ENCODE results near the gene C6orf89. TPM values are rescaled to one million over a fixed set of nuclear protein-coding genes. Genes with fewer than 3 reads are reported as not detected.
"Not testable (repeated sequence)": the region's sequence is repeated elsewhere in the genome, so short reads cannot be mapped to it uniquely, and the experiment has no call there.

C6orf89 gene
- total RNA-seq, 1 experiment from 2014 or later, result 32.9 TPM

DNA sequence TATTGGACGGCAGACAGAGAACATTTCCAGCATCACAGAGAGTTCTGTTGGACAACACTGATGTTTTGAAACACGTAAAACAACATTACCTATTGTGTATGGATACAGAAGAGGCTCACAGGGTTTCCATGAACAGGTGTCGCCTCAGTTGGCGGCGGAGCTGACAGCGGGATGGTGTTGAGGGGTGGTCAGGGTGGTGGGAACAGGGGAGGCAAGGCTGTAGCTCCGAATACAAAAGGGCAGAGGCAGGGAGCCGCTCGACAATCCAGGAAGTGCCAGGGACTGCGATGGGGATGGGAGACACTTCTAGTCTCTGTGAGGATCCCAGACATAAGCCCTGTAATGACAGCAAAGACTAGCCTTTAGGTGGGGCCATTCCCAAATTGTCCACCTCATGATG is 54.3 kb downstream of the C6orf89 start:
- Histone ChIP-seq H2AFZ (ENCODE audit: low read depth, low read length, poor library complexity, severe bottlenecking) (no peak overlapping the region), H3K27me3 (ENCODE audit: insufficient read depth, low read length) (no peaks in the 10 kb centered on the region), H3K4me1 (ENCODE audit: control insufficient read depth in 1 of 2, insufficient read depth in 2 of 2, low read length in 2 of 2) (no peaks in the 10 kb centered on the region), H3K36me3 (ENCODE audit: control insufficient read depth in 1 of 2, insufficient read depth in 2 of 2, low read length in 2 of 2) (no peaks in the 10 kb centered on the region), H3K9ac (ENCODE audit: low read length) (no peak overlapping the region), H3K4me2 (ENCODE audit: low read length) (no peak overlapping the region), H3K9me3 (ENCODE audit: control insufficient read depth in 1 of 2, insufficient read depth in 1 of 2, low read depth in 1 of 2, low read length in 2 of 2) (no peaks in the 10 kb centered on the region), H3K79me2 (ENCODE audit: insufficient read depth, low read length) (no peaks in the 10 kb centered on the region), H3K27ac (ENCODE audit: low read depth, low read length) (no peak overlapping the region), H4K20me1 (ENCODE audit: insufficient read depth) (no peaks in the 10 kb centered on the region), H3K4me3 (replicated peaks in 1 of 2; ENCODE audit: low read depth in 1 of 2, low read length in 2 of 2) (no peak overlapping the region), H3K9me2 (ENCODE audit: insufficient read depth) (no peaks in the 10 kb centered on the region)
- ChIA-PET CTCF (no interaction called here), POLR2A (no interaction called here), RAD21 (ENCODE audit: low non-redundant PET in 1 of 2, low total read pairs in 2 of 2, uncharacterized antibody in 2 of 2, unreplicated experiment in 2 of 2) (no interaction called here)
- ATAC-seq, result no peak
- intact Hi-C loops (cut with micrococcal nuclease), result no loop called here
- TF ChIP-seq, protein P1, sequence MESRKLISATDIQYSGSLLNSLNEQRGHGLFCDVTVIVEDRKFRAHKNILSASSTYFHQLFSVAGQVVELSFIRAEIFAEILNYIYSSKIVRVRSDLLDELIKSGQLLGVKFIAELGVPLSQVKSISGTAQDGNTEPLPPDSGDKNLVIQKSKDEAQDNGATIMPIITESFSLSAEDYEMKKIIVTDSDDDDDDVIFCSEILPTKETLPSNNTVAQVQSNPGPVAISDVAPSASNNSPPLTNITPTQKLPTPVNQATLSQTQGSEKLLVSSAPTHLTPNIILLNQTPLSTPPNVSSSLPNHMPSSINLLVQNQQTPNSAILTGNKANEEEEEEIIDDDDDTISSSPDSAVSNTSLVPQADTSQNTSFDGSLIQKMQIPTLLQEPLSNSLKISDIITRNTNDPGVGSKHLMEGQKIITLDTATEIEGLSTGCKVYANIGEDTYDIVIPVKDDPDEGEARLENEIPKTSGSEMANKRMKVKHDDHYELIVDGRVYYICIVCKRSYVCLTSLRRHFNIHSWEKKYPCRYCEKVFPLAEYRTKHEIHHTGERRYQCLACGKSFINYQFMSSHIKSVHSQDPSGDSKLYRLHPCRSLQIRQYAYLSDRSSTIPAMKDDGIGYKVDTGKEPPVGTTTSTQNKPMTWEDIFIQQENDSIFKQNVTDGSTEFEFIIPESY (IDR thresholded peaks at IDR 0.05; ENCODE audit: extremely low read depth, insufficient replicate concordance, low read length), result no peak
- no peak for TF ChIP-seq CEBPB (IDR thresholded peaks at IDR 0.05; ENCODE audit: low read depth)
- no peak for TF ChIP-seq ELF1 (IDR thresholded peaks at IDR 0.05; ENCODE audit: borderline replicate concordance, low read depth)
- TF ChIP-seq, protein P2, sequence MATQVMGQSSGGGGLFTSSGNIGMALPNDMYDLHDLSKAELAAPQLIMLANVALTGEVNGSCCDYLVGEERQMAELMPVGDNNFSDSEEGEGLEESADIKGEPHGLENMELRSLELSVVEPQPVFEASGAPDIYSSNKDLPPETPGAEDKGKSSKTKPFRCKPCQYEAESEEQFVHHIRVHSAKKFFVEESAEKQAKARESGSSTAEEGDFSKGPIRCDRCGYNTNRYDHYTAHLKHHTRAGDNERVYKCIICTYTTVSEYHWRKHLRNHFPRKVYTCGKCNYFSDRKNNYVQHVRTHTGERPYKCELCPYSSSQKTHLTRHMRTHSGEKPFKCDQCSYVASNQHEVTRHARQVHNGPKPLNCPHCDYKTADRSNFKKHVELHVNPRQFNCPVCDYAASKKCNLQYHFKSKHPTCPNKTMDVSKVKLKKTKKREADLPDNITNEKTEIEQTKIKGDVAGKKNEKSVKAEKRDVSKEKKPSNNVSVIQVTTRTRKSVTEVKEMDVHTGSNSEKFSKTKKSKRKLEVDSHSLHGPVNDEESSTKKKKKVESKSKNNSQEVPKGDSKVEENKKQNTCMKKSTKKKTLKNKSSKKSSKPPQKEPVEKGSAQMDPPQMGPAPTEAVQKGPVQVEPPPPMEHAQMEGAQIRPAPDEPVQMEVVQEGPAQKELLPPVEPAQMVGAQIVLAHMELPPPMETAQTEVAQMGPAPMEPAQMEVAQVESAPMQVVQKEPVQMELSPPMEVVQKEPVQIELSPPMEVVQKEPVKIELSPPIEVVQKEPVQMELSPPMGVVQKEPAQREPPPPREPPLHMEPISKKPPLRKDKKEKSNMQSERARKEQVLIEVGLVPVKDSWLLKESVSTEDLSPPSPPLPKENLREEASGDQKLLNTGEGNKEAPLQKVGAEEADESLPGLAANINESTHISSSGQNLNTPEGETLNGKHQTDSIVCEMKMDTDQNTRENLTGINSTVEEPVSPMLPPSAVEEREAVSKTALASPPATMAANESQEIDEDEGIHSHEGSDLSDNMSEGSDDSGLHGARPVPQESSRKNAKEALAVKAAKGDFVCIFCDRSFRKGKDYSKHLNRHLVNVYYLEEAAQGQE (IDR thresholded peaks at IDR 0.05; ENCODE audit: low read depth), result no peak
- TF ChIP-seq POLR2AphosphoS5 (IDR thresholded peaks at IDR 0.05; ENCODE audit: low read depth, low read length), result no peak
- TF ChIP-seq JUND (IDR thresholded peaks at IDR 0.05), result no peak
- no peak for TF ChIP-seq TCF7L2 (IDR thresholded peaks at IDR 0.05; ENCODE audit: borderline replicate concordance, extremely low read depth, insufficient read depth, insufficient read length)
- no peak for TF ChIP-seq SRF (IDR thresholded peaks at IDR 0.05; ENCODE audit: low read depth)
- TF ChIP-seq, protein P3, sequence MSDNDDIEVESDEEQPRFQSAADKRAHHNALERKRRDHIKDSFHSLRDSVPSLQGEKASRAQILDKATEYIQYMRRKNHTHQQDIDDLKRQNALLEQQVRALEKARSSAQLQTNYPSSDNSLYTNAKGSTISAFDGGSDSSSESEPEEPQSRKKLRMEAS (IDR thresholded peaks at IDR 0.05), result no peak
- TF ChIP-seq RAD21 (IDR thresholded peaks at IDR 0.05; ENCODE audit: low read depth), result no peak
- TF ChIP-seq, protein P4, sequence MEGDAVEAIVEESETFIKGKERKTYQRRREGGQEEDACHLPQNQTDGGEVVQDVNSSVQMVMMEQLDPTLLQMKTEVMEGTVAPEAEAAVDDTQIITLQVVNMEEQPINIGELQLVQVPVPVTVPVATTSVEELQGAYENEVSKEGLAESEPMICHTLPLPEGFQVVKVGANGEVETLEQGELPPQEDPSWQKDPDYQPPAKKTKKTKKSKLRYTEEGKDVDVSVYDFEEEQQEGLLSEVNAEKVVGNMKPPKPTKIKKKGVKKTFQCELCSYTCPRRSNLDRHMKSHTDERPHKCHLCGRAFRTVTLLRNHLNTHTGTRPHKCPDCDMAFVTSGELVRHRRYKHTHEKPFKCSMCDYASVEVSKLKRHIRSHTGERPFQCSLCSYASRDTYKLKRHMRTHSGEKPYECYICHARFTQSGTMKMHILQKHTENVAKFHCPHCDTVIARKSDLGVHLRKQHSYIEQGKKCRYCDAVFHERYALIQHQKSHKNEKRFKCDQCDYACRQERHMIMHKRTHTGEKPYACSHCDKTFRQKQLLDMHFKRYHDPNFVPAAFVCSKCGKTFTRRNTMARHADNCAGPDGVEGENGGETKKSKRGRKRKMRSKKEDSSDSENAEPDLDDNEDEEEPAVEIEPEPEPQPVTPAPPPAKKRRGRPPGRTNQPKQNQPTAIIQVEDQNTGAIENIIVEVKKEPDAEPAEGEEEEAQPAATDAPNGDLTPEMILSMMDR (IDR thresholded peaks at IDR 0.05 in 2 of 3, conservative IDR thresholded peaks at IDR 0.05 in 1 of 3; ENCODE audit: borderline replicate concordance in 1 of 3, insufficient read depth in 1 of 3, low read depth in 2 of 3, low read length in 2 of 3), result no peak
- TF ChIP-seq EZH2 (IDR thresholded peaks at IDR 0.05), result no peak
- no peak for TF ChIP-seq ZFX (IDR thresholded peaks at IDR 0.05)
- BruUV-seq (replicated peaks), result no TSS peak
- DNase-seq (ENCODE audit: low read depth, low spot score), result no peak

DNA sequence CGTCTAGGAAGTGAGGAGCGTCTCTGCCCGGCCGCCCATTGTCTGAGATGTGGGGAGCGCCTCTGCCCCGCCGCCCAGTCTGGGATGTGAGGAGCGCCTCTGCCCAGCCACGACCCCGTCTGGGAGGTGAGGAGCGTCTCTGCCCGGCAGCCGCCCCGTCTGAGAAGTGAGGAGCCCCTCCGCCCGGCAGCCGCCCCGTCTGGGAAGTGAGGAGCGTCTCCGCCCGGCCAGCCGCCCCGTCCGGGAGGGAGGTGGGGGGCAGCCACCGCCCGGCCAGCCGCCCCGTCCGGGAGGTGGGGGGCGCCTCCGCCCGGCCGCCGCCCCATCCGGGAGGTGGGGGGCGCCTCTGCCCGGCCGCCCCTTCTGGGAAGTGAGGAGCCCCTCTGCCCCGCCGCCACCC is 55.8 kb downstream of the C6orf89 start:
- H3K79me2 ChIP-seq (ENCODE audit: insufficient read depth, low read length); H3K36me3 ChIP-seq (ENCODE audit: control insufficient read depth in 1 of 2, insufficient read depth in 2 of 2, low read length in 2 of 2); CTCF ChIA-PET; H3K9me3 ChIP-seq (ENCODE audit: control insufficient read depth in 1 of 2, insufficient read depth in 1 of 2, low read depth in 1 of 2, low read length in 2 of 2); POLR2A ChIA-PET; RAD21 ChIA-PET (ENCODE audit: low non-redundant PET in 1 of 2, low total read pairs in 2 of 2, uncharacterized antibody in 2 of 2, unreplicated experiment in 2 of 2); H3K4me1 ChIP-seq (ENCODE audit: control insufficient read depth in 1 of 2, insufficient read depth in 2 of 2, low read length in 2 of 2); DNase-seq (ENCODE audit: low read depth, low spot score); H3K27ac ChIP-seq (ENCODE audit: low read depth, low read length); H3K9me2 ChIP-seq (ENCODE audit: insufficient read depth); ATAC-seq; H4K20me1 ChIP-seq (ENCODE audit: insufficient read depth); H3K27me3 ChIP-seq (ENCODE audit: insufficient read depth, low read length); H3K9ac ChIP-seq (ENCODE audit: low read length); intact Hi-C loops (cut with micrococcal nuclease); H2AFZ ChIP-seq (ENCODE audit: low read depth, low read length, poor library complexity, severe bottlenecking); BruUV-seq (replicated peaks); H3K4me2 ChIP-seq (ENCODE audit: low read length); H3K4me3 ChIP-seq (replicated peaks in 1 of 2; ENCODE audit: low read depth in 1 of 2, low read length in 2 of 2): not testable (repeated sequence)

All from HCT116 (cell line).